Smooth muscle cell (in vitro differentiated cells): ENCODE results near the gene SCT. TPM values are rescaled to one million over a fixed set of nuclear protein-coding genes. Genes with fewer than 3 reads are reported as not detected.

Source experiments
- DNase-seq: peaks from one replicate; lab custom pipeline; 2025; ENCODE audit not compliant: unreplicated experiment; lab: John Stamatoyannopoulos, UW
- H2AFZ ChIP-seq: fragments of 200-600 bp; sonication (generic); 2 replicates; pipeline ENCODE4 v1.6.0; 2016; ENCODE audit warnings: antibody characterized with exemption, low read depth, mild to moderate bottlenecking
- H3F3A ChIP-seq: fragments of 200-600 bp; sonication (generic); 2 replicates; pipeline ENCODE4 v1.6.0; 2017; ENCODE audit warnings: antibody characterized with exemption, low read depth
- H3K27ac ChIP-seq: fragments of 200-600 bp; sonication (generic); 2 replicates; pipeline ENCODE4 v1.5.1; 2016; ENCODE audit warnings: low read depth, mild to moderate bottlenecking
- H3K27me3 ChIP-seq: fragments of 200-600 bp; sonication (generic); 2 replicates; pipeline ENCODE4 v1.6.1; 2016; ENCODE audit warnings: low read depth, mild to moderate bottlenecking
- H3K36me3 ChIP-seq: fragments of 200-600 bp; sonication (generic); 2 replicates; pipeline ENCODE4 v1.5.1; 2016; ENCODE audit warnings: low read depth
- H3K4me1 ChIP-seq: fragments of 200-600 bp; sonication (generic); 2 replicates; pipeline ENCODE4 v1.5.1; 2016; ENCODE audit warnings: low read depth
- H3K4me2 ChIP-seq: fragments of 200-600 bp; sonication (generic); 2 replicates; pipeline ENCODE4 v1.6.0; 2016; ENCODE audit warnings: mild to moderate bottlenecking
- H3K4me3 ChIP-seq: fragments of 200-600 bp; sonication (generic); 2 replicates; pipeline ENCODE4 v1.5.1; 2016; ENCODE audit warnings: mild to moderate bottlenecking
- H3K79me2 ChIP-seq: fragments of 200-600 bp; sonication (generic); 2 replicates; pipeline ENCODE4 v1.6.0; 2016; ENCODE audit warnings: low read depth, mild to moderate bottlenecking
- H3K9ac ChIP-seq: fragments of 200-600 bp; sonication (generic); 2 replicates; pipeline ENCODE4 v1.6.0; 2016; ENCODE audit warnings: low read depth
- H3K9me3 ChIP-seq: fragments of 200-600 bp; sonication (generic); replicated peaks from 2 replicates; pipeline ENCODE4 v1.5.1; 2016; ENCODE audit warnings: low read depth
- H4K20me1 ChIP-seq: fragments of 200-600 bp; sonication (generic); 2 replicates; pipeline ENCODE4 v1.6.0; 2016; ENCODE audit warnings: low read depth
- CTCF ChIP-seq: fragments of 200-600 bp; sonication (generic); IDR thresholded peaks from 2 replicates; pipeline ENCODE4 v1.5.1; 2017; ENCODE audit warnings: borderline replicate concordance, mild to moderate bottlenecking, antibody characterized with exemption; ENCODE audit not compliant: insufficient read depth, poor library complexity, severe bottlenecking
- WGBS: methylation state at CpG from one replicate; pipeline ENCODE4 v1.1.7; 2016; ENCODE audit warnings: low lambda C conversion rate; 5-methylcytosine and 5-hydroxymethylcytosine counted together
- polyA plus RNA-seq: library from polyadenylated mRNA; unstranded; fragments of >200 nt; fragmentation: Nextera tagmentation; extraction: Ambion mirVana; gene quantifications from 2 replicates; pipeline ENCODE4 v1.2.1, GENCODE V29; 2016
- total RNA-seq: library from RNA; depleted of rRNA; stranded (reverse); fragments of >200 nt; gene quantifications from 2 replicates; pipeline ENCODE4 v1.2.3, GENCODE V29; 2014

Gene SCT
- total and polyA plus RNA-seq, 2 experiments from 2014 or later: 1.4 TPM; not detected in 1

GRCh38 chr11:645536-645935, 18.6 kb upstream of the SCT start:
- Histone ChIP-seq H3K27ac (no peak overlapping the region), H3K4me1 (no peaks in the 10 kb centered on the region), H3K27me3 (no peaks in the 10 kb centered on the region), H3K9me3 (no peaks in the 10 kb centered on the region), H4K20me1 (peaks cover 27% of the 10 kb centered on the region), H3K9ac (no peak overlapping the region), H3K79me2 (no peaks in the 10 kb centered on the region), H3F3A (no peaks in the 10 kb centered on the region), H3K36me3 (no peaks in the 10 kb centered on the region), H3K4me2 (no peak overlapping the region), H2AFZ (no peak overlapping the region), H3K4me3 (no peak overlapping the region)
- TF ChIP-seq CTCF: no peak
- no peak for DNase-seq
- WGBS: 91% methylated on average over 16 of the region's 16 CpGs

GRCh38 chr11:643849-644738, 17.1 kb upstream of the SCT start:
- no peak overlapping the region for H3K4me2 ChIP-seq
- peaks cover 35% of the 10 kb centered on the region for H4K20me1 ChIP-seq
- H3K9ac ChIP-seq: no peak overlapping the region
- no peak overlapping the region for H2AFZ ChIP-seq
- no peaks in the 10 kb centered on the region for H3K9me3 ChIP-seq
- DNase-seq: no peak
- no peak for TF ChIP-seq CTCF
- H3K4me1 ChIP-seq: peaks cover 8% of the 10 kb centered on the region
- no peaks in the 10 kb centered on the region for H3K79me2 ChIP-seq
- no peaks in the 10 kb centered on the region for H3K27me3 ChIP-seq
- H3K36me3 ChIP-seq: no peaks in the 10 kb centered on the region
- 95% methylated on average over 50 of the region's 50 CpGs for WGBS
- no peak overlapping the region for H3K4me3 ChIP-seq
- H3F3A ChIP-seq: no peaks in the 10 kb centered on the region
- no peak overlapping the region for H3K27ac ChIP-seq

GRCh38 chr11:643366-643765, 16.4 kb upstream of the SCT start:
- H3K27me3 ChIP-seq: no peaks in the 10 kb centered on the region
- no peaks in the 10 kb centered on the region for H3F3A ChIP-seq
- 86% methylated on average over 9 of the region's 9 CpGs for WGBS
- no peak for TF ChIP-seq CTCF
- no peaks in the 10 kb centered on the region for H3K9me3 ChIP-seq
- no peak overlapping the region for H3K4me2 ChIP-seq
- H3K27ac ChIP-seq: no peak overlapping the region
- H3K36me3 ChIP-seq: no peaks in the 10 kb centered on the region
- H3K4me3 ChIP-seq: no peak overlapping the region
- no peak overlapping the region for H2AFZ ChIP-seq
- no peak for DNase-seq
- H3K9ac ChIP-seq: no peak overlapping the region
- peaks cover 13% of the 10 kb centered on the region for H3K4me1 ChIP-seq
- H3K79me2 ChIP-seq: no peaks in the 10 kb centered on the region
- H4K20me1 ChIP-seq: peaks cover 42% of the 10 kb centered on the region
